ENCODE results near the gene KIFC1. TPM values are rescaled to one million over a fixed set of nuclear protein-coding genes. Genes with fewer than 3 reads are reported as not detected.

KIFC1 gene
- total RNA-seq, 1 experiment from 2014 or later = 140 TPM

GRCh38 chr6:33443025-33443424 lies 51.4 kb downstream of the KIFC1 start:
- Mint-ChIP-seq H3K9me3 (ENCODE audit: low read depth, unreplicated experiment) (no peaks in the 10 kb centered on the region), H3K36me3 (ENCODE audit: insufficient read depth, unreplicated experiment) (no peaks in the 10 kb centered on the region), H3K4me3 (ENCODE audit: low read depth, unreplicated experiment) (no peak overlapping the region), H3K27ac (ENCODE audit: unreplicated experiment) (no peak overlapping the region), H3K4me1 (ENCODE audit: low read depth, unreplicated experiment) (no peaks in the 10 kb centered on the region), H3K27me3 (ENCODE audit: unreplicated experiment) (no peaks in the 10 kb centered on the region)
- CTCF ChIA-PET = no interaction called here
- BruUV-seq (replicated peaks) = no TSS peak
- no peak for DNase-seq
- intact Hi-C loops (cut with micrococcal nuclease; ENCODE audit: unreplicated experiment) = no loop called here
- TF ChIP-seq CTCF (IDR thresholded peaks at IDR 0.05; ENCODE audit: unreplicated experiment) = no peak

GRCh38 chr6:33443619-33444504 lies 52.2 kb downstream of the KIFC1 start:
- DNase-seq = no peak
- Mint-ChIP-seq H3K4me3 (ENCODE audit: low read depth, unreplicated experiment) (no peak overlapping the region), H3K27ac (ENCODE audit: unreplicated experiment) (no peak overlapping the region), H3K9me3 (ENCODE audit: low read depth, unreplicated experiment) (no peaks in the 10 kb centered on the region), H3K27me3 (ENCODE audit: unreplicated experiment) (no peaks in the 10 kb centered on the region), H3K4me1 (ENCODE audit: low read depth, unreplicated experiment) (no peaks in the 10 kb centered on the region), H3K36me3 (ENCODE audit: insufficient read depth, unreplicated experiment) (no peaks in the 10 kb centered on the region)
- BruUV-seq (replicated peaks) = no TSS peak
- intact Hi-C loops (cut with micrococcal nuclease; ENCODE audit: unreplicated experiment) = no loop called here
- TF ChIP-seq CTCF (IDR thresholded peaks at IDR 0.05; ENCODE audit: unreplicated experiment) = no peak
- CTCF ChIA-PET = interaction anchor here (0.5 kb wide), 1 partner anchor 75 kb away, joined by 3 read pairs; no protein-coding TSS in a partner anchor

- Mint-ChIP-seq H3K4me1 (ENCODE audit: low read depth, unreplicated experiment) (no peaks in the 10 kb centered on the region), H3K9me3 (ENCODE audit: low read depth, unreplicated experiment) (no peaks in the 10 kb centered on the region), H3K27me3 (ENCODE audit: unreplicated experiment) (no peaks in the 10 kb centered on the region), H3K36me3 (ENCODE audit: insufficient read depth, unreplicated experiment) (no peaks in the 10 kb centered on the region), H3K4me3 (ENCODE audit: low read depth, unreplicated experiment) (no peak overlapping the region), H3K27ac (ENCODE audit: unreplicated experiment) (no peak overlapping the region)
- no TSS peak for BruUV-seq (replicated peaks)
- no peak for TF ChIP-seq CTCF (IDR thresholded peaks at IDR 0.05; ENCODE audit: unreplicated experiment)
- no peak for DNase-seq
- CTCF ChIA-PET = interaction anchor here (0.7 to 1.0 kb wide), 2 partner anchors 9 to 28 kb away, joined by 3 to 6 read pairs; no protein-coding TSS in a partner anchor
- intact Hi-C loops (cut with micrococcal nuclease; ENCODE audit: unreplicated experiment) = no loop called here
Observed at GRCh38 chr6:33445119-33445603, 53.5 kb downstream of the KIFC1 start.

DNA sequence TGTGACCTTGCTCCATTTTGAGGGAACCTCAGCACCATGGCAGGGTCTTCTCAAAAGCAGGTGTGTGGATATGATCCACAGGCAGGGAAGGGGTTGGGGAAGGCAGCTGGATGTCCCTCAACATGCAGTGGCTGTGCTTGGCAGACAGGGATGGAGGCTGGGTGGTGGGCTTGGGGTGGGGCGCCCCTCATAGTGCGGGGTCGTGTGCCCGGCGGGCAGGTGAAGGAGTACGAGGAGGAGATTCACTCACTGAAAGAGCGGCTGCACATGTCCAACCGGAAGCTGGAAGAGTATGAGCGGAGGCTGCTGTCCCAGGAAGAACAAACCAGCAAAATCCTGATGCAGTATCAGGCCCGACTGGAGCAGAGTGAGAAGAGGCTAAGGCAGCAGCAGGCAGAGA lies 54.7 kb downstream of the KIFC1 start:
- no peaks in the 10 kb centered on the region for H3K4me1 Mint-ChIP-seq (ENCODE audit: low read depth, unreplicated experiment)
- H3K27me3 Mint-ChIP-seq (ENCODE audit: unreplicated experiment) = no peaks in the 10 kb centered on the region
- no peak for DNase-seq
- BruUV-seq (replicated peaks) = no TSS peak
- no peaks in the 10 kb centered on the region for H3K36me3 Mint-ChIP-seq (ENCODE audit: insufficient read depth, unreplicated experiment)
- intact Hi-C loops (cut with micrococcal nuclease; ENCODE audit: unreplicated experiment) = no loop called here
- H3K4me3 Mint-ChIP-seq (ENCODE audit: low read depth, unreplicated experiment) = no peak overlapping the region
- TF ChIP-seq CTCF (IDR thresholded peaks at IDR 0.05; ENCODE audit: unreplicated experiment) = no peak
- no peaks in the 10 kb centered on the region for H3K9me3 Mint-ChIP-seq (ENCODE audit: low read depth, unreplicated experiment)
- CTCF ChIA-PET = interaction anchor here (0.6 to 0.7 kb wide), 2 partner anchors 59 to 1345 kb away, joined by 3 read pairs; no protein-coding TSS in a partner anchor
- no peak overlapping the region for H3K27ac Mint-ChIP-seq (ENCODE audit: unreplicated experiment)

Measured in Calu3 (cell line).